H4 (cell line): Measurements from ENCODE around the gene PHYKPL. TPM values are rescaled to one million over a fixed set of nuclear protein-coding genes. Genes with fewer than 3 reads are reported as not detected.
A peak's percentile ranks its signal among the peaks of the same experiment; 100 is the strongest.
"Not testable (repeated sequence)": the region's sequence is repeated elsewhere in the genome, so short reads cannot be mapped to it uniquely, and the experiment has no call there.

Experiments
- DNase-seq: peaks from one replicate; pipeline ENCODE4 v3.0.0-alpha.2; 2015; ENCODE audit warnings: low spot score
- total RNA-seq: library from RNA; depleted of rRNA; stranded (reverse); fragments of >200 nt; shearing (Covaris generic); gene quantifications from 2 replicates; pipeline ENCODE4 v1.2.3, GENCODE V29; 2014

Gene PHYKPL
- total RNA-seq, 1 experiment from 2014 or later: 16.3 TPM

DNA sequence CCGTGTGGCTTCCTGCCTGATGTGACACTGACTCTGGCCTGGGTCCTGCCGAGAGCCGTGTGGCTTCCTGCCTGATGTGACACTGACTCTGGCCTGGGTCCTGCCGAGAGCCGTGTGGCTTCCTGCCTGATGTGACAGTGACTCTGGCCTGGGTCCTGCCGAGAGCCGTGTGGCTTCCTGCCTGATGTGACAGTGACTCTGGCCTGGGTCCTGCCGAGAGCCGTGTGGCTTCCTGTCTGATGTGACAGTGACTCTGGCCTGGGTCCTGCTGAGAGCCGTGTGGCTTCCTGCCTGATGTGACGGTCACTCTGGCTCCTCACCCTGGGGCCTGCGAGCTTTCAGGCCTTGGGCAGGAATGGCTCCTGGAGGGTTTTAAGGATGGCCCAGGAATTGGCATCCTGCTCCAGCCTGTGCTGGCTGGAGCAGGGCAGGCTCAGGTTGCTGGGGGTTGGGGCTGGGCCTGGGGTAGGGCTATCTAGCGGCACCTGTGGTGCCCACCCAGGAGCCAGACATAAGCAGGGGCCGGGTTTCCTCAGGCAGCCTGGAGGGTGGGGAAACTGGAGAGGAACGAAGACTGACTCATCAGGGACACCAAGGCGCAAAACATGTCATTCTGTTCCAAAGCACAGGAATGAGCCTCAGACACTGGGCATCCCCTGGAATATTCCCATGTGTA is 7.2 kb upstream of the PHYKPL start:
- DNase-seq: not testable (repeated sequence)

DNA sequence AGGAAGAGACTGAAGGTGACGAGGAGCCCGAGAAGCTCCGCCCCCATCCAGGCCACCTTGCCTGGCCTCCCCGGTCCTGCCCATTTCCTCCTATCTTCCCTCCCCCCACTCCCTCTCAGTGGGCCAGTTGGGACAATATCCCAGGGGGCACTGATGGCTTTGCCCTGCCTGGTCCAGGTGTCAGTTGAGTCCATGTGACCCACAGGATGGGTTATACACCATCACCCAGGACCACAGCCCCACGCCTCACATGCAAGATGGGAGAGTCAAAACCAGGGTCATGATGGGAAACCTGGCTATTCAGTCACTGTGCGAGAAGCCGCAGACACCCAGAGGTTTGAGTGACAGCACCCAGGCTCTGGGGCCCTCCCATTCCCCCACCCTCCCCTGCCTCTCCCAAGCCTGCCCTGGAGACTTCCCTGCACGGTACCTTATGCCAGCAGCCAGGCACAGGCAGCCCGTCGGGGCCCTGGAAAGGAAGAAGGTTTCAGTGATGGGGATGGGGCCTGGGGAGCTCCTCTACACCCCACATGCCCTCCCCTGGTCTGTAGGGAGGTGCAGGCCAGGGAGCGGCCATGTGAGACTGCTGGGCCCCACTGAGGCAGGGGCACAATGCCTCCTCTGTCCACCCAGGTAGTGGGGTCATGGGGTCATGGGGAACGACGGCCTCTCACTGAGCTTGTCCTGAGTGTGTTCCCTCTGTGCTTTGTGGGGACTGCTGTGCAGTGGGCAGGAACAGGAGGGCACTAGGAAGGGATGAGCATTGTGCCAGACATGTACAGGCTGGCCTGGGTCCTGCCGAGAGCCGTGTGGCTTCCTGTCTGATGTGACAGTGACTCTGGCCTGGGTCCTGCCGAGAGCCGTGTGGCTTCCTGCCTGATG is 6.3 kb upstream of the PHYKPL start:
- no peak for DNase-seq

DNA sequence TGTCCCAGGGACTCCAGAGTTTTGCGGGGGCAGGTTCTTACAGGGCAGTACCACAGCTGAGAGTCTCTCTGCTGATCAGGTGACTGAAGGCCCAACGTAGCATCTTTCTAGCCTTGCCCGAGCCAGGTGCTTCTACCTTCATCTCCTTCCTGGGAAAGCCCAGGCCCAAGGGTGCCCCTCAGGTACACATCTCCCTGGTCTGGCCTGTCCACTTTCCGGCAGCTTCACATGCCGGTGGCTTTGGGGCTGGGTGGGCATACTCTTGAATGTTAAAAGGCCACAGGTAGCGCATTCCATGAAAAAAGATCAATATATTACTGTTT is 5.7 kb upstream of the PHYKPL start:
- no peak for DNase-seq

DNA sequence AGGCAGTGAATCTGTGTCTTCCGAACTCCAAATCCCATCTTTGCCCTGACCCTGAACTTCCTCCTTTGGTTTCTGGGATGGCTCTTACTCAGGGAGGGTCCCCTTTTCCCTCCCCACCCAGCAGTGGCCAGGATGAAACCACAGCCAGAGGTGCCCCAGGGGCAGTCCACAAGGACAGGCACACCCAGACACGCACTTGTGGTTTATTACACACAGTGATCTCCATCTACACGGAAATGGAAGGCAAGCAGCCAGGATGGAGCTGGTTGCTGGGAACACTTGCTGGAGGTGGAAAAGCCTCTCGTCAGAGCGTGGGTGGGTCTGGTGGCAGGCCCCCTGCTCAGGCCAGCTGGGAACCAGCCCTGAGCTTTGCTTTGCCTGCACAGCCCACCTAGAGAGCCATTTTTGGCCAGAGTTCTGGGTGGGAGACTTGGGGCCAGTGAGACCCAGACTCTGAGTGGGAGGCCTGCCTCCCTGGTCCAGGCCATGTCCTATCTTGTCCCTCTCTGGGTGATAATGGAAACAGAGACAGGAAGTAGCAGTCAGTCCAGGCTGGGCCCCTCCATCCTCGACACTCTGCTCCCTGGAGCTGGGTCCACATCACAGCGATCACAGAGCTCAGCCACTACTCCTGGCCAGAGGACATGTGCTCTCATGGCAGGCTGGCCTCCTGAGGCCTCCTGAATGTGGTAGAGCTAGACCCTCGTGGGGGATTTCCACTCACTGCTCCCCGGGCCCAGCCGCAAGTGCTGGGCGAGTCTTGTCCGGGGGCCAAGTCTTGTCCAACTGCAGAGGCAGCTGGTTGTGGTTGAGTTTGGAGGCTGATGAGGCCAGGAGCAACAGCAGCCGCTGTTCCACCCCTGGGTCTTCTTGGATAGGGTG is 5.1 kb upstream of the PHYKPL start:
- DNase-seq: peak; percentile 81

DNA sequence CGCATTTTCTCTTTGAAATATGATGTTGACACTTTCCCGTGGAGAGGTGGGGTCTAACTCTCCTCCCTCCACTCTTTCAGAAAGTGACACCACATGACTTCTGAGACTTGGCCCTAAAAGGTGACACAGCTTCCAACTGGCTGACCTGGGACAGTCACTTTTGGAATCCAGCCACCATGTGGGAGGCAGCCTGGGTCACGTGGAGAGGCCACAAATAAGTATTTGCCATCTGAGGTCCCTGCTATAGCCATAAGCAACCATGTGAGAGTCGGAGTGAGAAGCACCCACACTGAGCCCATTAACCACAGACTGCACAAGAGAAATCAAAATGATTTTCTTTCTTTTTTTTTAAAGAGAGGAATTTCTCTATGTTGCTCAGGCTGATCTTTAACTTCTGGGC is 4.1 kb upstream of the PHYKPL start:
- peak; percentile 84 for DNase-seq

DNA sequence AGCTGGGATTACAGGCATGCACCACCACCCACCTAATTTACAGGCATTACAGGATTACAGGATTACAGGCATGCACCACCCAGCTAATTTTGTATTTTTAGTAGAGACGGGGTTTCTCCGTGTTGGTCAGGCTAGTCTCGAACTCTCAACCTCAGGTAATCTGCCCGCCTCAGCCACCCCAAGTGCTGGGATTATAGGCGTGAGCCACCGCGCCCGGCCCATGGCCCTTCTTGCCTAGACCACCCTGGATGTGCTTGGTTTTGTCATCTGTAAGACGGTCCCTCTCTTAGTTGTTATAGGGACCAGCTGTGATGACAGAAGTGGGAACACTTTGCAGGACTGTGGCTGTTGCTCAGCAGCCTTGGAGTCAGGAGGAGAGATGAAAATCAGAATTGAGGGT is 3.5 kb upstream of the PHYKPL start:
- no peak for DNase-seq

DNA sequence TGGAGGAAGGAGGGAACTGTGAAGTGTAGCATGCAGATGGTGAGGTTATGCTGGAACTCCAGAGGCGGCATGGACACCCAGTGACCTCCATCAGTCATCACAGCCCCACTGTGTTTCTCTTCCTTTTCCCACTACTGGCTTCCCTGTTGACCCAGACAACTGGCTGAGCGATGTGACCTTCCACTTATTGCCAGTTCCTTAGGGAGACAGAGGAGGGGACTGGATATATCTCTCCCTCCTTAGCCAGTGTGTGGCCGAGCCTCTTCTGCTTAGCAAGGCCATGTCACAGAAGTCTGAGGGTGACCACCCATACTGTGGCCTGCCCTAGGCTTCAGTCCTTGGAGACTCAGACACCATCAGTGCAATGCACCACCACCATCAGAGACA is 3.0 kb upstream of the PHYKPL start:
- DNase-seq: no peak

DNA sequence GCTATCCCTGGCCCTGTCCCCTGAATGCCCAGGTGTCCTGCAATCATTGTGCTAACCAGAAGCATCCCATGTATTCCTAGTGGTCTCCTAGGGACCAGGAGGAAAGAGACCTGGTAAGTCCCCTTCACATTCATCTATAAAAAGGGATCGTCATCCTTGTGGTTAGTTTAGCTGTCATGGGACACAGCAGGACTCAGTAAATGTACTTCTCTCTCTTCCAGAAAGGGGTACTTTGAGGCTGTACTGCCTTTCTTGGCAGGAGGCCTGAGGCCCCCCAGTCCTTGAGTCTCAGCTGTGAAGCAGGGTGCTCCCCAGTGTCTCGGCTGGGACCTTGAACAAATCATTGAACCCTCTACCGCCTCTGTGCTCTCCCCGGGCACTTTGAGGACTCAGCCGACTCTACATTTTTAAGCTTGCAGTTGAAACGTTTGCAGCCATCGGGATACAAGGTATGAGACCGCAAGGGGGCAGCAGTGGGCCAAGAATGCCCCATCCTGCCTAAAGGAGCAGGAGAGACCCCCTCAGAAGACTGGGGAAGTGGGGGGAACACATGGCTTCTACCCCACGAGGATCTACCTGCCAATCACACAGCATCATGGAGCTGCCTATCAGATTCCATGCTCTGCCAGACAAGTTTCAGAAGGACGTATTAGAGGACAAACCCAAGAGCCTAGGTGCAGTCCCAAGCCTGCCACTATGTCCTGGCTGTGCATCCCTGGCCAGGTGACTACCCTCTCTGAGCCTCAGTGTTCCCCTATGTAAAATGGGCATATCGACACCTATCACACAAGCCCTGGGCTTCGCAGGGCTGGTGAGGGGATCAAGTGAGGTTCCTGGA is 2.4 kb upstream of the PHYKPL start:
- peak; percentile 66 for DNase-seq

DNA sequence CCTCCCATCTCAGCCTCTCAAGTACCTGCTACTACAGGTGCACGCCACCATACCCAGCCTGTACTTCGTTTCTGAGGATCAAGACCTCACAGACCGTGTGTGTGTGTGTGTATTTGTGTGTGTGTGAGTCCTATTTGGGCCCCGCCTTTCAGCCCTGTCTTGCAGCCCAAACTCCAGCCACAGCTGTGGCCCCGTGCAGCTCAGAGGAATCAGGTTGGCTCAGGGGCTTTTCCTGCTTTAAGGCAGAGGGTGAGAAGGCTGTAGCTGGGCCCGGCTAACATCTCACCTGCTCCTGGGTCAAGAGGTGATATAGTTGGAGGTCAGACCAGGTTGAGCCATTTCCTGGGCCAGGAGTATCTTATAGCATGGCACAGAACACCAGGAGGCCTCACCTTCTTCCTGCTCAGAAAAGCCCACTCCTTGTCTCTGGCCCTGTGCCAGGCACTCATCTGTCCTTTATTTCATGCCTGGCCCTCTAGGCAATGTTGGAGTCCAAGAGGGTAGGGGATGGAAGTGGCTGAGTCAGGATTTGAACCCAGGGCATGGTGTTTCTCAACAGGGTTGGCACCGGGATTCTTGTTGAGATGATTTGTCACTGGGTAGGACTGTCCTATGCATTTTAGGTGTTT is 1.6 kb upstream of the PHYKPL start:
- no peak for DNase-seq

DNA sequence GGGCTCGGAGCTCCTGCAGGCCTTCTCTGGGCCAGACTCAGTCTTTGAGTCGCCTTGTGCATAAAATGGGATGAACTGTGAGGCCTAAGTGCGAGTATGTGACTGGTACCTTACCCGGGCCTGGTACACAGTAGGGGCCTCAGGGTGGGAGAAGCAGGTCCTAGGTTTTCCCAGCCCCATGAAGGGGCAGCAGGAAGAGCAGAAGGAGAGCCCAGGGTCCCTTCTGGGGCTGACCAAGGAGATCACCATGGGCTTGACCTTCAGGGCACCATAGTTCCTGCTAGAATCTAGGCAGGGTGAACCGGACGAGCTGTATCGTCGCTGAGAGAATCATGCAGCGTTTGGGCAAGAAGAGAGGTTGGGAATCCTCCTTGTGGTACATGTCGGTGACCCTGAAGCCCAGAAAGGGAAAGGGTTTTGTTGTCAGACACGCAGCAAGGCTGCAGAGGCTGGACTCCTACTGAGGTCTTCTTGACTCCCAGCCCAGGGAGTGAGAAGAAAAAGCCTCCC is 373 bp upstream of the PHYKPL start:
- no peak for DNase-seq

DNA sequence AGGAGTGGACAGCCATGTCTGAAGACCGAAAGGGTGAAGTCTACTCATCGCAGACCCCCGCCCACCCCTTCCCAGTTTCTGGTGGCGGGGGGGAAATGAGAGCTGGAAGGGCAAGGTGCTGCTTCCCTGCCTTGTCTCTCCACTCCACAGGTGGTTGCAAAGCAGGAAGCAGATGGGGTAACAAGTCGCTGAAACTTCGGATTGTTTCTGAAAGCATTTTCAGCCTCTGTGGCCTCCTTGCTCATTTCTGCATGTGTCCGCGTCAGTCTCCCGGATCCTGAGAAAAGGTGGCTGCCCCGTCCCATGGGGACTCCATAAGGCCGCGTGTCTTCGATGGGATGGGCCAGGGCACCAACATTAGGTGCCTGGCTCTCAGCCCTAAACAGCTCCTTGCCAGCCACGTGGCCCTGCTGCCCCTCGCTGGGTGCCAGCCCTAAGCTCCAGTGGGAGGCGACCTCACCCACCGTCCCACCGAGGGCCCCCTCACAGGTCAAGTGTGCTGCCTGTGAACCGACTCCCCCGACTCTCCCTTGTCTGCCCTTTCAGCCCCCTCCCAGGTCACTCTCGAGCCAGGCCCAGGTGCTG is 971 bp downstream of the PHYKPL start:
- no peak for DNase-seq

DNA sequence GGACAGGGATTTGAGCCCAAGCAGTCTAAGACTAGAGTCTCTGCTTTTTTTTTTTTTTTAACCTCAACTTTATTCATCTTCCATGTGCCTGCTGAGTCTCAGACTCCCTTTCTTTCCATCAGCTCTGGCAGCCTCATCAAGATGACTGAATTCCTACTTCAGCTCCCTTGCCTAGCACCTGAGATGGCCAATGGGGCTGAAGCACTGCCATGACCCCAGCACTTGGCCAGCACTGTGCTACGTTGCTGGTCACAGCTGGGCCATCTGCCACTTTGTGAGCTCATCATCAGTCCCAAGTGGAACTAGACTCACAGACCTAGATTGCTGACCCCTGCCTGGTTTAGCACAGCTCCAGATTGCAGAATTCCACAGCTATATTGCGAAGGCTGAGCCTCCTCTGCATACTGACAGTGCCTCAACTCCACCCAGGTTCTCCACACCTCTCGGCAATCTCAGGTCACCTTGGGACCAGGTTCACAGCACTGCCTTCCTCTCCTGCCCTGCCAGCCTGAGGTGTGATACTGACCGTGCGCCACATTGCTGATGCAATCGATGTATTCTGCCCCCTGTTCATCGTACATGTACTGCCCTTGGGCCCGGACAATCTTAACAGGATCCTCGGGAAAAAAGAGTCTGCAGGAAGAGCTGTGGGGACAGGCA is 1.6 kb downstream of the PHYKPL start:
- DNase-seq: no peak

DNA sequence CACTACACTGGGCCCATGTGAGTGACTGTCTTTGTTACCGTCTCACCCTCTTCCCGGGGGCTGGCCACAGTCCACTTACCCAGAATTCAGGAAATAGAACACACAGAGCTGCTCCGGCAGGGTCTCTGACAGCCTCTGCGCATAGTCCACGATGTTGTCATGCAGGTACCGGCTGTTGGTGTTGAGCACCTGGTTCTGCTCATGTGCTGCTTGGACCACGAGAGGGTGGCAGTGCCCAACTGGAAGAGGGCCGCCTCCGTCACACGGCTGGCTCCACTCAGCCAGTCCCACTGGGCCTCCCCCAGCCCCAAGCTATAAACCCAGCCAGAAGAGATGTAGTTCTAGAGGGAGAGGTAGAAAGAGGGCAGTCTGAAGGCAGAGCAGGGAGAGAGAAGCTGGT is 2.7 kb downstream of the PHYKPL start:
- no peak for DNase-seq

DNA sequence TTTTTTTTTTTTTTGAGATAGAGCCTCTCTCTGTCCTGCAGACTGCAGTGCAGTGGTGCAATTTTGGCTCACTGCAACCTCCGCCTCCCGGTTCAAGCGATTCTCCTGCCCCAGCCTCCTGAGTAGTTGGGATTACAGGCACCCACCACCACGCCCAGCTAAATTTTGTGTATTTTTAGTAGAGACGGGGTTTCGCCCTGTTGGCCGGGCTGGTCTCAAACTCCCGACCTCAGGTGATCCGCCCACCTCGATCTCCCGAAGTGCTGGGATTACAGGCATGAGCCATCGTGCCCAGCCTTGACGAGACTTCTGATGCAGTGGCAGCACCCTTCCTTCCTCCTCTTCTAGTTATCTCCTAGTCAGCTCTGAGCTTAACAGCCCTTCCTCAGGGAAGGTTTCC is 3.5 kb downstream of the PHYKPL start:
- DNase-seq: not testable (repeated sequence)

DNA sequence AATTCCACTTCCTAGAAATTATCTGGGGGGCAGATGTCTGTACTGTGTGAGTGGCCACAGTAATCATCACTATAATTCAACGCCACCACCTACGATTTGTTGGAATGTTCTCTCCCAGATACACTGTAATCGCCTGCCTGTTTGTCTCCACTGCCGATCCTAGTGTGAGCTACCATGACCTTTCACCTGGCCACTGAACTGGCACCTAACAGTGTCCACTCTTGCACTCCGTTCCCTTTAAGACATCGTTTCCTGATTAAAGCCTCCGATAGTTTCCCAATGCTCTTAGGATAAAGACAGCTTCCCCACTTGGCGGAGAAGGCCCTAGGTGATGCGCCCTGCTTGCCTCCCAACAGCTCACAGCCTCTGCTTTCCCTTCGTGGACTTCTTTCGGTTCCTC is 4.0 kb downstream of the PHYKPL start:
- no peak for DNase-seq

DNA sequence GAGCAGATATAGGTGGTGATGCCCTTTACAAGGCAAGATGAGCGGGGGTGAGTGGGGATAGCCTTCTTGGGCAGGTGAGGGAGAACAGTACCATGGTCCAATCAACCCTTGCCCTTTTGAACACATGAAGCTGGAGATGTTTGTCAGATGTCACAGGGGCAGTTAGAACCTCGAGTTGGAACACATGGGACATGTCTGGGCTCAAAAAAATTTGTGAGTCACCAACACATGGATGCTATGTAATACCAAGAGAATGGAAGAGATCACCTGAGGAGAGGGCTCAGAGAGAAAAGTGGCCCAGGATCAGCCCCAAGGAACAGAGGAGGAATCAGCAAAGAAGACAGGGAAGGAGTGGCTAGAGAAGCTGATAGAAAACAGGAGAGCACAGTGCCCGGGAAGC is 4.7 kb downstream of the PHYKPL start:
- DNase-seq: no peak

DNA sequence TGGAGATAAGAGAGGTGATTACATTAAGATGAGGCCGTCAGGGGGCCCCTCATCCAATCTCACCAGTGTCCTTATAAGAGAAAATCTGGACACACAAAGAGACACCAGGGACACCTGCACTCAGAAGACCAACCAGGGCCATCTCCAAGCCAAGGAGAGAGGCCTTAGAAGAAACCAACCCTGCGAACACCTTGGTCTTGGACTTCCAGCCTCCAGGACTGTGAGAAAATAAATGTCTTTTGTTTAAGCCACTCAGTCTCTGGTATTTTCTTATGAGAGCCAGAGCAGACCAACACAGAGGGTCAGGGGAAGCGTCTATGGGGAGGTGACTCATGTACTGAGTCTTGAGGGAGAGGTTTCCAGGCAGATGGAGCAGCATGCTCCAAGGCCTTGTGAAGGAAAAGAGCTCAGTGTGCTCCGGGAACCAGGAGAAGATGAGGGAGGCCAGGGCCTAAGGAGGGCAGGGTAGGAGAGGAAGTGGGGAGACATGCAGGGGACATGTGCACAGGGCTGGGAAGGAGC is 5.4 kb downstream of the PHYKPL start:
- no peak for DNase-seq

DNA sequence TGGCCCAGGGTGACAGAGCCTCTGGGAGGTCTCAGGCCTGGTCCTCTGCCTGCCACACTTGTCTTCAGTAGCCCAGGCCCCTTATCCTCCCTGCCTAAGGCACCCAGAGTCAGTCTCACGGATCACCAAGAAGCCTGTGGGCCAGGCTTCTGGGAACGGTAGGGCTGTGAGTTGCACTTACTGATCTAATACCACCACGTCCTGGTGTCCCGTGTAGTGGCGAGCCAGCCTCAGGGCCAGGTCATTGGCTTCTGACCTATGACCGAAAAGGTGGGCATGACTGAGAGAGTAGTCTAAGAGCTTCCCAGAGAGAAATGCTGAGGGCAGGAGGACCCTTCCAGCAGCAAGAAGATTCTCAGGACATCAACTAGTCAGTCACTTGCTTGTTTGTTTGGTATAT is 7.4 kb downstream of the PHYKPL start:
- DNase-seq: no peak

DNA sequence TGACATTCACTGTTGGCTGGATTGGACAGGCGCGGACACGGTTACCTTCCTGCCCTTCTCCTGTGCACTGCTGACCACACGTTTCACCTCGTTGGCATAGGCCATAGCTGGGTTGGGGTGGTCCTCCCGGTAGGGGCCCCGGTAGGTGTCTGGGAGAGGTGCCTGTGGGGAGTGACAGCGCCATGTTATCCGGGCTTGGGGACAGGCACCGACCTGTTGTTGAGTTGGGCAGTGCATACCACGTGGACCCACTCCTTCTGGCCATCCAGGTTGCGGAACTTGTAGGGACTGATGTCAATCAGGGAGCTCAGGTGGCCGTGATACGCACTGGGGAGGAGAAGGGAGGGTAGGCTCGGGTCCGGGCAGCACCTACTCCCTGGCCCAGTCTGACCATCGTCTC is 8.2 kb downstream of the PHYKPL start:
- DNase-seq: no peak

DNA sequence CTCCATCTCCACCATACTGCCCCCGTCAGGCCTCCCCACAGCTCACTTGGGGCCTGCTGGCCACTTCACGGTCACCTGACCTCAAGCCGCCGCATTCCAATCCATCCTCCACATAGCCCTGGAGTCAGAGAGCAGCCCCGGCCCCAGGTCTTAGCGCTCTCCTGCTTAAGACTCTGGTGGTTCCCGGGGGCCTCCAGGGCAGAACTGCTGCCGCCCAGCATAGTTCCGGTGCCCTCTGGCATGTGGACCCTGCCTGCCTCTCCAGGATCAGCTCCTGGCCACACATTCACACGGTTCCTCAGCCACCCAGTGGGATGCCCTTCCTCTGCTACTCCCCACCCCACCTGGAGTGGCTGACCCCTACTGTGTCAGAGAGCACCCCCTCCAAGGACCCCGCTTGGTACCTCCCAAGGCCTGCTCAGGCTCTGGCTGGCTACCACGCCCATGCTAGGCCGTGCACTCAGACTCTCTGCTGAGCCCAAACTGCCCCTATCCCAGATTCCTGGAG is 8.7 kb downstream of the PHYKPL start:
- DNase-seq: no peak
